ENCODE results near the gene ZNF598.

DNA sequence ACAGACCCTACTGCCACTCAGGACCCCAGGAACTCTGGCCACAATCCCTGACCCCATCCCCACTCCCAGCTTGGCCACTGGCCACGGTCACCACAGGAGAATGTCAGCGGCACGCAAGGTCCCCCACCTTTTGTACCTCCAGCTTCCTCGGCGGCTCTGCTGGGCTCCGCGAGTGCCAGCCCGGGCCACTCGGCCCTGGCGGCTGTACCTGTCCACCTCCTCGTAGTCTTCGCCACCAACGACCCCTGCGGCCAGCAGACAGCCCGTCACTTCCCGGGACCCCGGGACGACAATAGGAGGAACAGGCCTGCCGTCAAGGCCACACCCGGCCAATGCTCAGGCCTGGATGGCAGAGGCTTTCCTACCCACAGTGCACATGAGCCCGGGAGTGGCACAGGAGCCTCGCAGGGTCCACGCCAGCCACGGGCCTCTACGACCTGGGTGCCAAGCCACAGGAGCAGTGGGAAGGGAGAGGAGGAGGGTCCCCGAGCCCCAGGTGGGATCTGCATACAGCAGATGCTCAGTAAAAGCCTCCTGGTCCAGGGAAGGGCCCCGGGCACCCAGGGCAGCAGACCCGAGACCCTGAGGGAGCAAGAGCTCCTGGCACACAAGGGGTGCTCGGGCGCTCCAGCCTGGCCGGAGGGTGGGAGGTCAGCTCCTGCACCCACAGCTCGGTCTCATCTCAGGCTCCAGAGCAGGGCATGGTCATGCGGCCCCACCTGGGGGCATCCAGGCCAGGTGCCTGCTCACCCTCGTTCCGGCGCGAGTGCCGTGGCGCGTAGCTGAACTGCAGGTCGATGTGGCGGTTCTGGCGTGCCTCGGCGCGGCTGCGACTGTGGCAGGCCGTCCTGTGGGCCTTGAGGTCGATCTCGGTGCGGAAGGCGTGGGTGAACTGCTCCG is 7.9 kb downstream of the ZNF598 start:
- TF ChIP-seq EZH2 (IDR thresholded peaks at IDR 0.05; ENCODE audit: insufficient read depth, low read length), result no peak
- TF ChIP-seq, protein P1, sequence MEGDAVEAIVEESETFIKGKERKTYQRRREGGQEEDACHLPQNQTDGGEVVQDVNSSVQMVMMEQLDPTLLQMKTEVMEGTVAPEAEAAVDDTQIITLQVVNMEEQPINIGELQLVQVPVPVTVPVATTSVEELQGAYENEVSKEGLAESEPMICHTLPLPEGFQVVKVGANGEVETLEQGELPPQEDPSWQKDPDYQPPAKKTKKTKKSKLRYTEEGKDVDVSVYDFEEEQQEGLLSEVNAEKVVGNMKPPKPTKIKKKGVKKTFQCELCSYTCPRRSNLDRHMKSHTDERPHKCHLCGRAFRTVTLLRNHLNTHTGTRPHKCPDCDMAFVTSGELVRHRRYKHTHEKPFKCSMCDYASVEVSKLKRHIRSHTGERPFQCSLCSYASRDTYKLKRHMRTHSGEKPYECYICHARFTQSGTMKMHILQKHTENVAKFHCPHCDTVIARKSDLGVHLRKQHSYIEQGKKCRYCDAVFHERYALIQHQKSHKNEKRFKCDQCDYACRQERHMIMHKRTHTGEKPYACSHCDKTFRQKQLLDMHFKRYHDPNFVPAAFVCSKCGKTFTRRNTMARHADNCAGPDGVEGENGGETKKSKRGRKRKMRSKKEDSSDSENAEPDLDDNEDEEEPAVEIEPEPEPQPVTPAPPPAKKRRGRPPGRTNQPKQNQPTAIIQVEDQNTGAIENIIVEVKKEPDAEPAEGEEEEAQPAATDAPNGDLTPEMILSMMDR (IDR thresholded peaks at IDR 0.05; ENCODE audit: insufficient read depth, low read depth, low read length), result no peak

Data from astrocyte (in vitro differentiated cells and primary cell).